Gastrocnemius medialis (tissue), 4 donors: ENCODE results near the gene BNC1.

ENCODE experiments used
- POLR2A ChIP-seq, 2 donors: fragments of 450-650 bp; IDR thresholded peaks; one replicate each; pipeline ENCODE4 v1.6.1; 2017; ENCODE audit warnings: antibody characterized with exemption in 2 of 2, mild to moderate bottlenecking in 2 of 2, moderate library complexity in 2 of 2
- TF ChIP-seq, protein P1 (sequence below), 5 experiments: fragments of 450-650 bp in 3 of 5; fragments of 200-600 bp in 2 of 5; sonication (generic) in 2 of 5; IDR thresholded peaks in 4 of 5; conservative IDR thresholded peaks in 1 of 5; 1 replicate in 4 of 5; 2 replicates in 1 of 5; pipeline ENCODE4 v1.5.1; 2016 to 2019; ENCODE audit warnings: antibody characterized with exemption in 5 of 5, mild to moderate bottlenecking in 3 of 5, moderate library complexity in 3 of 5

GRCh38 chr15:83288381-83288801 is 3.9 kb upstream of the BNC1 start:
- TF ChIP-seq, protein P1, sequence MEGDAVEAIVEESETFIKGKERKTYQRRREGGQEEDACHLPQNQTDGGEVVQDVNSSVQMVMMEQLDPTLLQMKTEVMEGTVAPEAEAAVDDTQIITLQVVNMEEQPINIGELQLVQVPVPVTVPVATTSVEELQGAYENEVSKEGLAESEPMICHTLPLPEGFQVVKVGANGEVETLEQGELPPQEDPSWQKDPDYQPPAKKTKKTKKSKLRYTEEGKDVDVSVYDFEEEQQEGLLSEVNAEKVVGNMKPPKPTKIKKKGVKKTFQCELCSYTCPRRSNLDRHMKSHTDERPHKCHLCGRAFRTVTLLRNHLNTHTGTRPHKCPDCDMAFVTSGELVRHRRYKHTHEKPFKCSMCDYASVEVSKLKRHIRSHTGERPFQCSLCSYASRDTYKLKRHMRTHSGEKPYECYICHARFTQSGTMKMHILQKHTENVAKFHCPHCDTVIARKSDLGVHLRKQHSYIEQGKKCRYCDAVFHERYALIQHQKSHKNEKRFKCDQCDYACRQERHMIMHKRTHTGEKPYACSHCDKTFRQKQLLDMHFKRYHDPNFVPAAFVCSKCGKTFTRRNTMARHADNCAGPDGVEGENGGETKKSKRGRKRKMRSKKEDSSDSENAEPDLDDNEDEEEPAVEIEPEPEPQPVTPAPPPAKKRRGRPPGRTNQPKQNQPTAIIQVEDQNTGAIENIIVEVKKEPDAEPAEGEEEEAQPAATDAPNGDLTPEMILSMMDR (IDR thresholded peaks at IDR 0.05 in 4 of 5, conservative IDR thresholded peaks at IDR 0.05 in 1 of 5): no peak
- TF ChIP-seq POLR2A (IDR thresholded peaks at IDR 0.05): no peak
